NCI-H2029 treated with DMSO at 0.1 percent for 48 hours (cell line): ENCODE results near the gene OSTF1.

Source experiments
- DNase-seq: peaks from one replicate; lab custom pipeline; 2025; lab: John Stamatoyannopoulos, UW

Gene OSTF1

GRCh38 chr9:75087824-75088645 is at the start of gene OSTF1, which contains the start of gene NMRK1:
Gene OSTF1 (plus strand): TSS chr9:75088514. CDS start chr9:75088693, 179 bp downstream.
Gene NMRK1 (minus strand): TSS chr9:75088155. CDS start chr9:75083115, 5,040 bp downstream.
- DNase-seq: peak; percentile 83

GRCh38 chr9:75039009-75039408 is 49.3 kb upstream of the OSTF1 start:
- no peak for DNase-seq

GRCh38 chr9:75039801-75040200 is 48.5 kb upstream of the OSTF1 start:
- no peak for DNase-seq

- DNase-seq: no peak
Measured at GRCh38 chr9:75041041-75041440, 47.3 kb upstream of the OSTF1 start.

- no peak for DNase-seq
Measured at GRCh38 chr9:75046725-75047345, 41.5 kb upstream of the OSTF1 start.

GRCh38 chr9:75047506-75047905 is 40.8 kb upstream of the OSTF1 start:
- no peak for DNase-seq

GRCh38 chr9:75051285-75051684 is 37.0 kb upstream of the OSTF1 start:
- DNase-seq: no peak

- no peak for DNase-seq
Measured at GRCh38 chr9:75053869-75054268, 34.4 kb upstream of the OSTF1 start.

- DNase-seq: no peak
Measured at GRCh38 chr9:75054368-75055001, 33.8 kb upstream of the OSTF1 start.

- no peak for DNase-seq
Measured at GRCh38 chr9:75061169-75061568, 27.1 kb upstream of the OSTF1 start.

- no peak for DNase-seq
Measured at GRCh38 chr9:75063556-75064305, 24.6 kb upstream of the OSTF1 start.

GRCh38 chr9:75064307-75065025 is 23.8 kb upstream of the OSTF1 start:
- no peak for DNase-seq

- no peak for DNase-seq
Measured at GRCh38 chr9:75065510-75065909, 22.8 kb upstream of the OSTF1 start.

GRCh38 chr9:75067894-75068293 is 20.4 kb upstream of the OSTF1 start:
- DNase-seq: no peak

- no peak for DNase-seq
Measured at GRCh38 chr9:75069171-75069570, 19.1 kb upstream of the OSTF1 start.

- peak; percentile 8 for DNase-seq
Measured at GRCh38 chr9:75071530-75072122, 16.7 kb upstream of the OSTF1 start.

- DNase-seq: no peak
Measured at GRCh38 chr9:75072895-75073294, 15.4 kb upstream of the OSTF1 start.

GRCh38 chr9:75081632-75082031 is 6.7 kb upstream of the OSTF1 start:
- no peak for DNase-seq

- peak; percentile 11 for DNase-seq
Measured at GRCh38 chr9:75083188-75083970, 4.9 kb upstream of the OSTF1 start.

GRCh38 chr9:75084081-75084672 is 4.1 kb upstream of the OSTF1 start:
- DNase-seq: no peak
